GM12878 (cell line): Measurements from ENCODE around the gene DDX39A. TPM values are rescaled to one million over a fixed set of nuclear protein-coding genes. Genes with fewer than 3 reads are reported as not detected.
A peak's percentile ranks its signal among the peaks of the same experiment; 100 is the strongest.

ENCODE experiments used
- ATAC-seq: fragments of 200-7000 bp; cut with Tn5 transposase; 3 replicates; pipeline ENCODE4 v1.9.1; 2020; ENCODE audit warnings: mild to moderate bottlenecking, moderate library complexity
- BruUV-seq: library from RNA; stranded (reverse); fragments of 400-500 nt; replicated peaks from 2 replicates; lab custom pipeline; 2021; lab: Mats Ljungman, UMichigan
- CTCF ChIA-PET: fragments of 300-600 bp; sonication (Branson Sonifier 250); formaldehyde crosslinking; extraction: SDS; loops from one replicate; lab custom pipeline; 2021; ENCODE audit warnings: inconsistent platforms; lab: Yijun Ruan, JAX
- POLR2A ChIA-PET: fragments of 350-600 bp; formaldehyde crosslinking; extraction: SDS; loops from one replicate; lab custom pipeline; 2021; ENCODE audit warnings: inconsistent platforms; lab: Charles Lee
- RAD21 ChIA-PET: fragments of 300-600 bp; sonication (Branson Sonifier 250); formaldehyde crosslinking; loops from one replicate; lab custom pipeline; 2023; ENCODE audit warnings: antibody characterized with exemption; ENCODE audit not compliant: unreplicated experiment; lab: Charles Lee
- SMC1A ChIA-PET: fragments of 300-600 bp; sonication (Branson Sonifier 250); formaldehyde crosslinking; loops from one replicate; lab custom pipeline; 2023; ENCODE audit not compliant: unreplicated experiment, uncharacterized antibody; lab: Charles Lee
- DNase-seq: peaks from one replicate; pipeline ENCODE4 v3.0.0-alpha.2; 2011; ENCODE audit warnings: low read depth, low spot score
- FAIRE-seq: peaks from 3 replicates; lab custom pipeline; 2011; peaks lifted over from hg19 to GRCh38; lab: Jason Lieb, UNC
- H2AFZ ChIP-seq: 2 replicates; pipeline ENCODE4 v1.6.0; 2011; ENCODE audit warnings: low read depth, low read length, control low read depth; ENCODE audit not compliant: control insufficient read depth
- H3K27ac ChIP-seq: 2 replicates; pipeline ENCODE4 v1.5.1; 2011; ENCODE audit warnings: control low read depth; ENCODE audit not compliant: control insufficient read depth, insufficient read depth
- H3K27me3 ChIP-seq, 2 experiments: replicated peaks in 1 of 2; 2 replicates each; pipeline versions ENCODE4 v1.6.0 to v1.6.1; 2011; ENCODE audit warnings: low read length in 1 of 2; ENCODE audit not compliant: control insufficient read depth in 2 of 2, insufficient read depth in 2 of 2
- H3K36me3 ChIP-seq, 2 experiments: 2 replicates each; pipeline ENCODE4 v1.5.1; 2011; ENCODE audit warnings: low read length in 1 of 2; ENCODE audit not compliant: control insufficient read depth in 2 of 2, insufficient read depth in 2 of 2
- H3K4me1 ChIP-seq: 2 replicates; pipeline ENCODE4 v1.6.1; 2011; ENCODE audit warnings: mild to moderate bottlenecking, low read length, moderate library complexity, mixed read lengths; ENCODE audit not compliant: control insufficient read depth, insufficient read depth
- H3K4me2 ChIP-seq: 2 replicates; pipeline ENCODE4 v1.6.0; 2011; ENCODE audit warnings: control low read depth; ENCODE audit not compliant: control insufficient read depth, insufficient read depth
- H3K4me3 ChIP-seq: fragments of 200-600 bp; sonication (generic); 2 replicates; pipeline ENCODE4 v1.5.1; 2016
- H3K79me2 ChIP-seq: 2 replicates; pipeline ENCODE4 v1.6.0; 2011; ENCODE audit warnings: low read length; ENCODE audit not compliant: control insufficient read depth, insufficient read depth
- H3K9ac ChIP-seq: 2 replicates; pipeline ENCODE4 v1.8.0; 2011; ENCODE audit warnings: low read length, control low read depth, mixed read lengths; ENCODE audit not compliant: control insufficient read depth, insufficient read depth
- H3K9me3 ChIP-seq: replicated peaks from 3 replicates; pipeline ENCODE4 v1.5.1; 2011; ENCODE audit warnings: mild to moderate bottlenecking, low read length; ENCODE audit not compliant: control insufficient read depth, insufficient read depth
- H4K20me1 ChIP-seq: 2 replicates; pipeline ENCODE4 v1.6.0; 2011; ENCODE audit not compliant: control insufficient read depth, insufficient read depth
- ASH2L ChIP-seq: fragments of 300-600, 200-600 bp; sonication (generic); IDR thresholded peaks from 2 replicates; pipeline ENCODE4 v1.6.1; 2017; ENCODE audit warnings: low read depth, mild to moderate bottlenecking, borderline replicate concordance
- BACH1 ChIP-seq: fragments of 450-650 bp; IDR thresholded peaks from 2 replicates; pipeline ENCODE4 v1.6.1; 2017; ENCODE audit warnings: mild to moderate bottlenecking, borderline replicate concordance
- BCL11A ChIP-seq: IDR thresholded peaks from 2 replicates; pipeline ENCODE4 v1.6.1; 2011; ENCODE audit warnings: low read depth, low read length
- BRCA1 ChIP-seq: IDR thresholded peaks from 2 replicates; pipeline ENCODE4 v1.6.1; 2011; ENCODE audit warnings: low read depth, low read length, improper control_type of control experiment
- CHD1 ChIP-seq: IDR thresholded peaks from 2 replicates; pipeline ENCODE4 v1.6.1; 2012; ENCODE audit warnings: low read depth, low read length, improper control_type of control experiment
- E2F4 ChIP-seq: IDR thresholded peaks from 2 replicates; pipeline ENCODE4 v1.6.1; 2012; ENCODE audit warnings: low read depth, low read length, improper control_type of control experiment
- FOXM1 ChIP-seq: IDR thresholded peaks from 2 replicates; pipeline ENCODE4 v1.6.1; 2012; ENCODE audit warnings: low read depth, mild to moderate bottlenecking, inconsistent platforms, low read length, moderate library complexity
- HDGF ChIP-seq: fragments of 450-650 bp; IDR thresholded peaks from 2 replicates; pipeline ENCODE4 v1.6.1; 2016; ENCODE audit warnings: antibody characterized with exemption
- NR2C1 ChIP-seq: fragments of 450-650 bp; IDR thresholded peaks from 2 replicates; pipeline ENCODE4 v1.6.1; 2017; ENCODE audit warnings: antibody characterized with exemption, mild to moderate bottlenecking, moderate library complexity
- PKNOX1 ChIP-seq: fragments of 450-650 bp; IDR thresholded peaks from 2 replicates; pipeline ENCODE4 v1.6.1; 2016; ENCODE audit warnings: mild to moderate bottlenecking
- RAD51 ChIP-seq: fragments of 450-650 bp; IDR thresholded peaks from 2 replicates; pipeline ENCODE4 v1.6.1; 2016; ENCODE audit warnings: moderate library complexity, mild to moderate bottlenecking, inconsistent platforms
- RELB ChIP-seq: fragments of 450-650 bp; IDR thresholded peaks from 2 replicates; pipeline ENCODE4 v1.6.1; 2017; ENCODE audit warnings: low read depth, mild to moderate bottlenecking, moderate library complexity
- ZNF24 ChIP-seq: fragments of 450-650 bp; IDR thresholded peaks from 2 replicates; pipeline ENCODE4 v1.6.1; 2017; ENCODE audit warnings: antibody characterized with exemption, mild to moderate bottlenecking
- ZNF592 ChIP-seq: fragments of 450-650 bp; IDR thresholded peaks from 2 replicates; pipeline ENCODE4 v1.6.1; 2017; ENCODE audit warnings: mild to moderate bottlenecking, moderate library complexity
- ZZZ3 ChIP-seq: IDR thresholded peaks from 2 replicates; pipeline ENCODE4 v1.6.1; 2011; ENCODE audit warnings: low read depth; ENCODE audit not compliant: control insufficient read depth, insufficient read length
- WGBS: methylation state at CpG from one replicate; pipeline ENCODE4 v1.1.6; 2016; ENCODE audit warnings: low lambda C conversion rate; ENCODE audit not compliant: insufficient replicate concordance, insufficient coverage; ENCODE audit errors: missing lambda C conversion rate; 5-methylcytosine and 5-hydroxymethylcytosine counted together
- in situ Hi-C: fragments of 300-500 bp; cut with MboI; formaldehyde crosslinking; loops from 9 replicates; pipeline ENCODE4 v1.14.3; 2018; ENCODE audit warnings: mixed read lengths
- intact Hi-C: fragments of 100-400 bp; cut with micrococcal nuclease; formaldehyde crosslinking; loops from one replicate; pipeline ENCODE4 v1.14.2; 2022; ENCODE audit not compliant: unreplicated experiment
- polyA plus RNA-seq, 11 experiments: library from polyadenylated mRNA; depleted of rRNA in 4 of 11; unstranded in 6 of 11; stranded (reverse) in 5 of 11; fragments of >200 nt; fragmentation: Nextera tagmentation in 4 of 11; fragmentation: Illumina TruSeq in 1 of 11; extraction: Ambion mirVana in 4 of 11; extraction: Trizol in 1 of 11; gene quantifications; 1 replicate in 1 of 11; 2 replicates in 10 of 11; pipeline versions ENCODE4 v1.2.1 to v1.2.3, GENCODE V29; 2011 to 2016; ENCODE audit warnings: inconsistent platforms in 2 of 11, missing spikeins in 2 of 11, low read depth in 1 of 11
- total RNA-seq, 4 experiments: library from RNA; depleted of rRNA in 3 of 4; stranded (reverse); fragments of >200 nt in 3 of 4; fragmentation: Illumina TruSeq in 1 of 4; extraction: Trizol in 1 of 4; gene quantifications; 2 replicates each; pipeline versions ENCODE4 v1.2.1 to v1.2.3, GENCODE V29; 2013 to 2021

DDX39A gene
- total and polyA plus RNA-seq, 10 of the 15 experiments (the other 5 are each of a cell fraction or from before 2014, with no cell fraction given), result 113 to 378 (median 224) TPM

- peak overlapping the region; percentile 89 for H3K4me3 ChIP-seq
- RAD21 ChIA-PET, result interaction anchor here (1.1 kb wide), 1 partner anchor 39 kb away, joined by 3 read pairs; no protein-coding TSS in a partner anchor
- CTCF ChIA-PET, result interaction anchor here (0.6 to 1.3 kb wide), 3 partner anchors 9 to 694 kb away, joined by 3 to 5 read pairs (median 4); partner anchors contain the start of gene ASF1B
- in situ Hi-C loops, result no loop called here
- whole genome bisulfite sequencing, result 95% methylated on average over 32 of the region's 34 CpGs
- H3K9ac ChIP-seq, result peak overlapping the region; percentile 83
- H3K27ac ChIP-seq, result peak overlapping the region; percentile 83
- peak overlapping the region; percentile 94 for H3K4me2 ChIP-seq
- peaks cover 19 to 35% of the 10 kb centered on the region in 2 experiments for H3K36me3 ChIP-seq
- H3K9me3 ChIP-seq, result no peaks in the 10 kb centered on the region
- FAIRE-seq (no peak), DNase-seq (no peak), ATAC-seq (no peak)
- intact Hi-C loops, result no loop called here
- no TSS peak for BruUV-seq
- peaks cover 19% of the 10 kb centered on the region for H3K79me2 ChIP-seq
- H4K20me1 ChIP-seq, result no peaks in the 10 kb centered on the region
- no peaks in the 10 kb centered on the region for H3K27me3 ChIP-seq
- no peak overlapping the region for H2AFZ ChIP-seq
- SMC1A ChIA-PET, result no interaction called here
- H3K4me1 ChIP-seq, result peaks cover 11% of the 10 kb centered on the region
- POLR2A ChIA-PET, result interaction anchor here (0.5 to 0.7 kb wide), 2 partner anchors 203 to 279 kb away, joined by 3 to 4 read pairs; no protein-coding TSS in a partner anchor
- TF ChIP-seq CHD1, result no peak
- TF ChIP-seq BACH1, result no peak
- no peak for TF ChIP-seq ZZZ3
- TF ChIP-seq BCL11A, result no peak
- TF ChIP-seq PKNOX1, result no peak
- TF ChIP-seq ASH2L, result no peak
- TF ChIP-seq RAD51, result no peak
- TF ChIP-seq ZNF592, result no peak
- TF ChIP-seq RELB, result no peak
- no peak for TF ChIP-seq HDGF
- TF ChIP-seq ZNF24, result no peak
- TF ChIP-seq NR2C1, result no peak
- no peak for TF ChIP-seq E2F4
- TF ChIP-seq BRCA1, result no peak
- TF ChIP-seq FOXM1, result no peak
These were observed 22.1 kb upstream of the DDX39A start for GRCh38 chr19:14441041-14441938.
